Hepatocyte (in vitro differentiated cells): Measurements from ENCODE around the gene DDIAS. TPM values are rescaled to one million over a fixed set of nuclear protein-coding genes. Genes with fewer than 3 reads are reported as not detected.
A peak's percentile ranks its signal among the peaks of the same experiment; 100 is the strongest.
"Not testable (repeated sequence)": the region's sequence is repeated elsewhere in the genome, so short reads cannot be mapped to it uniquely, and the experiment has no call there.

Experiments
- DNase-seq: peaks from one replicate; pipeline ENCODE4 v3.0.0-alpha.2; 2016; ENCODE audit warnings: low spot score
- H2AFZ ChIP-seq: fragments of 200-600 bp; sonication (generic); 2 replicates; pipeline ENCODE4 v1.6.0; 2016; ENCODE audit warnings: antibody characterized with exemption, mild to moderate bottlenecking
- H3K27ac ChIP-seq: fragments of 200-600 bp; sonication (generic); 2 replicates; pipeline ENCODE4 v1.5.1; 2016; ENCODE audit warnings: mild to moderate bottlenecking
- H3K27me3 ChIP-seq: fragments of 200-600 bp; sonication (generic); 2 replicates; pipeline ENCODE4 v1.6.1; 2016
- H3K36me3 ChIP-seq: fragments of 200-600 bp; sonication (generic); replicated peaks from 2 replicates; pipeline ENCODE4 v1.5.1; 2016; ENCODE audit warnings: low read depth; ENCODE audit not compliant: insufficient read depth
- H3K4me1 ChIP-seq: fragments of 200-600 bp; sonication (generic); 2 replicates; pipeline ENCODE4 v1.5.1; 2016; ENCODE audit warnings: mild to moderate bottlenecking, moderate library complexity; ENCODE audit not compliant: insufficient read depth
- H3K4me2 ChIP-seq: fragments of 200-600 bp; sonication (generic); 2 replicates; pipeline ENCODE4 v1.6.0; 2016
- H3K4me3 ChIP-seq: fragments of 200-600 bp; sonication (generic); 2 replicates; pipeline ENCODE4 v1.5.1; 2016; ENCODE audit warnings: mild to moderate bottlenecking
- H3K79me2 ChIP-seq: fragments of 200-600 bp; sonication (generic); 2 replicates; pipeline ENCODE4 v1.6.0; 2017; ENCODE audit warnings: mild to moderate bottlenecking
- H3K9me2 ChIP-seq: fragments of 200-600 bp; sonication (generic); replicated peaks from 2 replicates; pipeline ENCODE4 v1.6.0; 2017; ENCODE audit warnings: mild to moderate bottlenecking; ENCODE audit not compliant: insufficient read depth
- H3K9me3 ChIP-seq: fragments of 200-600 bp; sonication (generic); 2 replicates; pipeline ENCODE4 v1.5.1; 2016; ENCODE audit warnings: low read depth, mild to moderate bottlenecking
- H4K20me1 ChIP-seq: fragments of 200-600 bp; sonication (generic); 2 replicates; pipeline ENCODE4 v1.6.0; 2016; ENCODE audit warnings: mild to moderate bottlenecking; ENCODE audit not compliant: insufficient read depth, poor library complexity, severe bottlenecking
- CTCF ChIP-seq: fragments of 200-600 bp; sonication (generic); IDR thresholded peaks from 2 replicates; pipeline ENCODE4 v1.5.1; 2016; ENCODE audit warnings: antibody characterized with exemption, mild to moderate bottlenecking; ENCODE audit not compliant: poor library complexity
- EZH2 ChIP-seq: fragments of 200-600 bp; sonication (generic); IDR thresholded peaks from 2 replicates; pipeline ENCODE4 v1.6.1; 2016; ENCODE audit warnings: antibody characterized with exemption, mild to moderate bottlenecking, borderline replicate concordance
- EZH2phosphoT487 ChIP-seq: fragments of 200-600 bp; sonication (generic); IDR thresholded peaks from one replicate; pipeline ENCODE4 v1.6.1; 2018; ENCODE audit warnings: antibody characterized with exemption, mild to moderate bottlenecking, low read depth, moderate library complexity; ENCODE audit not compliant: unreplicated experiment, severe bottlenecking
- WGBS: methylation state at CpG from one replicate; pipeline ENCODE4 v1.1.6; 2016; ENCODE audit warnings: low lambda C conversion rate; ENCODE audit errors: missing lambda C conversion rate; 5-methylcytosine and 5-hydroxymethylcytosine counted together
- polyA plus RNA-seq: library from polyadenylated mRNA; unstranded; fragments of >200 nt; fragmentation: Nextera tagmentation; extraction: Ambion mirVana; gene quantifications from 2 replicates; pipeline ENCODE4 v1.2.1, GENCODE V29; 2016
- total RNA-seq: library from RNA; depleted of rRNA; stranded (reverse); fragments of >200 nt; gene quantifications from 2 replicates; pipeline ENCODE4 v1.2.3, GENCODE V29; 2014

Gene DDIAS
- total and polyA plus RNA-seq, 2 experiments from 2014 or later, result 0.92 to 2.6 TPM

- Histone ChIP-seq H3K4me3 (no peak overlapping the region), H4K20me1 (no peaks in the 10 kb centered on the region), H3K9me2 (no peaks in the 10 kb centered on the region), H3K27me3 (no peaks in the 10 kb centered on the region), H3K79me2 (no peaks in the 10 kb centered on the region), H3K9me3 (peaks cover 4% of the 10 kb centered on the region), H3K36me3 (no peaks in the 10 kb centered on the region), H3K4me1 (no peaks in the 10 kb centered on the region), H3K4me2 (no peak overlapping the region), H2AFZ (no peak overlapping the region), H3K27ac (peak overlapping the region; percentile 3)
- DNase-seq, result no peak
- 64% methylated on average over 2 of the region's 2 CpGs for WGBS
- no peak for TF ChIP-seq CTCF
- no peak for TF ChIP-seq EZH2phosphoT487
- TF ChIP-seq EZH2, result no peak
Observed at GRCh38 chr11:82906931-82907330, 5.4 kb downstream of the DDIAS start.

- Histone ChIP-seq H2AFZ (no peak overlapping the region), H3K4me1 (no peaks in the 10 kb centered on the region), H3K36me3 (no peaks in the 10 kb centered on the region), H3K9me3 (peaks cover 5% of the 10 kb centered on the region), H4K20me1 (no peaks in the 10 kb centered on the region), H3K9me2 (no peaks in the 10 kb centered on the region), H3K79me2 (no peaks in the 10 kb centered on the region), H3K27ac (peak overlapping the region; percentile 3), H3K27me3 (no peaks in the 10 kb centered on the region), H3K4me2 (no peak overlapping the region), H3K4me3 (no peak overlapping the region)
- no peak for TF ChIP-seq EZH2phosphoT487
- no peak for TF ChIP-seq CTCF
- no peak for TF ChIP-seq EZH2
- no peak for DNase-seq
- 97% methylated on average over 5 of the region's 5 CpGs for WGBS
Observed at GRCh38 chr11:82907371-82907770, 5.8 kb downstream of the DDIAS start.

- Histone ChIP-seq H3K4me2 (no peak overlapping the region), H3K9me3 (peaks cover 5% of the 10 kb centered on the region), H4K20me1 (no peaks in the 10 kb centered on the region), H3K4me3 (no peak overlapping the region), H3K27me3 (no peaks in the 10 kb centered on the region), H2AFZ (peak overlapping the region; percentile 27), H3K9me2 (no peaks in the 10 kb centered on the region), H3K79me2 (no peaks in the 10 kb centered on the region), H3K4me1 (no peaks in the 10 kb centered on the region), H3K36me3 (no peaks in the 10 kb centered on the region), H3K27ac (no peak overlapping the region)
- no peak for DNase-seq
- TF ChIP-seq EZH2phosphoT487 (no peak), CTCF (no peak), EZH2 (no peak)
Observed at GRCh38 chr11:82908311-82908710, 6.8 kb downstream of the DDIAS start.

GRCh38 chr11:82909015-82909640 lies 7.6 kb downstream of the DDIAS start:
- H3K4me2 ChIP-seq, result peak overlapping the region; percentile 31
- H4K20me1 ChIP-seq, result no peaks in the 10 kb centered on the region
- peak overlapping the region; percentile 27 for H2AFZ ChIP-seq
- H3K79me2 ChIP-seq, result no peaks in the 10 kb centered on the region
- no peaks in the 10 kb centered on the region for H3K36me3 ChIP-seq
- TF ChIP-seq EZH2, result no peak
- TF ChIP-seq CTCF, result no peak
- no peak for TF ChIP-seq EZH2phosphoT487
- no peaks in the 10 kb centered on the region for H3K9me2 ChIP-seq
- no peak overlapping the region for H3K27ac ChIP-seq
- peaks cover 5% of the 10 kb centered on the region for H3K9me3 ChIP-seq
- 49% methylated on average over 7 of the region's 7 CpGs for WGBS
- no peak for DNase-seq
- H3K27me3 ChIP-seq, result no peaks in the 10 kb centered on the region
- no peak overlapping the region for H3K4me3 ChIP-seq
- H3K4me1 ChIP-seq, result no peaks in the 10 kb centered on the region

- H2AFZ ChIP-seq, H4K20me1 ChIP-seq, H3K36me3 ChIP-seq, H3K4me2 ChIP-seq, DNase-seq, H3K79me2 ChIP-seq, H3K27me3 ChIP-seq, H3K4me1 ChIP-seq, H3K9me2 ChIP-seq, H3K4me3 ChIP-seq, H3K27ac ChIP-seq, H3K9me3 ChIP-seq: not testable (repeated sequence)
- WGBS, result 97% methylated on average over 10 of the region's 10 CpGs
Observed at GRCh38 chr11:82919786-82920185, 18.2 kb downstream of the DDIAS start.
